GM18951 (cell line): Measurements from ENCODE around the gene COL1A2.

Experiments
- POLR2A ChIP-seq: IDR thresholded peaks from 4 replicates; pipeline ENCODE4 v1.6.1; 2011; ENCODE audit warnings: mild to moderate bottlenecking; ENCODE audit not compliant: insufficient read length, insufficient read depth; ENCODE audit errors: extremely low read depth
- in situ Hi-C: fragments of 300-500 bp; cut with MboI; formaldehyde crosslinking; loops from one replicate; pipeline ENCODE4 v1.12.0; 2022; ENCODE audit warnings: low sequenced_read_pairs, mixed read lengths, inconsistent platforms; ENCODE audit not compliant: unreplicated experiment

Gene COL1A2

DNA sequence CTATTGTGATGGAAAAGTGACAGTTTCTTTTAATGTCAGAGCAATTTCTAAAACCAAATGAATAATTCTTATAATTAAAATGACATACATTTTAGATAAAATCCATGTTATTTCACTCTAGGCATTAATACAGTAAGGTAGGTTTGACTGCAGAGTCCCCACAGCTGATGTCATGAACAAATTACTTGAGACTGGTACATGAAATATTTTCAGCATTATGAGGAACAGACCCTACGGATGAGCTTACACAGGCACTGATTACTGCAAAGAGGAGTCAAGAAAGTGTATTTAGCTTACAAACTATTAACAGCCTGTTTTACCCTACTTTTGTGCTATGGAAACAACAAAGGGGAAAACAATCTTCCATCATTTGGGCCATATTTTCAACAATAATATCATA is 8.9 kb downstream of the COL1A2 start:
- no peak for TF ChIP-seq POLR2A
- in situ Hi-C loops, result no loop called here

DNA sequence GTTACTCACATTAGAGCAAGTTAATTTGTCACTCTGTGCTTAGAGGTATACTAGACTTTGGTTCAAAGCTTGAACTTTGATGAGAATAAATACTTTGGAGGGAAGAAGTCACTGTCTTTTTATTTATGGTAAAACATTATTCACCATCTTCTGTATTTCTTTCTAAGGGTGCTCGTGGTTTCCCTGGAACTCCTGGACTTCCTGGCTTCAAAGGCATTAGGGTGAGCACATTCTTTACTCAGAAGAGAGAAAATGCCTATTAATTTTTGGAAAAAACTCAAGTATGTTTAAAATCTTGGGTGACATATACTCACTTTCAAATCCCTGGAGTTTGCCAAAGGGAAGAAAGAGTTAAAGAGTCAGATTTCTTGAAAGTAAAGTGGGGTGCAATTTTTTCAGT is 10.8 kb downstream of the COL1A2 start:
- in situ Hi-C loops, result no loop called here
- TF ChIP-seq POLR2A, result no peak

GRCh38 chr7:94406696-94407095 is 12.0 kb downstream of the COL1A2 start:
- in situ Hi-C loops, result no loop called here
- no peak for TF ChIP-seq POLR2A

DNA sequence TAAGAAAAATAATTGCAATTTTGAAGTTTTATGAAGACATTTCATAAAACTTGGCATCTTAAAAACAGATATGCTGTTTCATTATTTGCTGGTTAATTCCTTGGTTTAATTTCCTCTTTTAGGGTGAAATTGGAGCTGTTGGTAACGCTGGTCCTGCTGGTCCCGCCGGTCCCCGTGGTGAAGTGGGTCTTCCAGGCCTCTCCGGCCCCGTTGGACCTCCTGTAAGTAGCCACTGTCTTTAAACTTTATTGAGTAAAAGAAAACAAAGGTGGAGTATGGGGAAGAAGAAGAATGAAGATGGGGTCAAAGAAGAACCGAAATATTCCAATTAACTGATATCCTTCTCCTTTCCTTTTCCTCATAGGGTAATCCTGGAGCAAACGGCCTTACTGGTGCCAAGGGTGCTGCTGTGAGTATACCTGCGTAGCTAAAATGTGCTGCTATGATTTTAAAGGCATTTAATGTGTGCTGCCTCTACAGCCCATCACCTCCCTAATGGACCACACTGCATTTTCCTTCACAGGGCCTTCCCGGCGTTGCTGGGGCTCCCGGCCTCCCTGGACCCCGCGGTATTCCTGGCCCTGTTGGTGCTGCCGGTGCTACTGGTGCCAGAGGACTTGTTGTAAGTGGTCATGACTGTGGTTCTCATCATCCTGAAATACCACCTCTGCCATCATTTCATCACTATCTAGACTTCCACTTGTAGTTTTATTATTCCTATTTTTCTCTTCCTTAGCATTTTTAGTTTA is 14.7 kb downstream of the COL1A2 start:
- TF ChIP-seq POLR2A, result no peak
- in situ Hi-C loops, result no loop called here

DNA sequence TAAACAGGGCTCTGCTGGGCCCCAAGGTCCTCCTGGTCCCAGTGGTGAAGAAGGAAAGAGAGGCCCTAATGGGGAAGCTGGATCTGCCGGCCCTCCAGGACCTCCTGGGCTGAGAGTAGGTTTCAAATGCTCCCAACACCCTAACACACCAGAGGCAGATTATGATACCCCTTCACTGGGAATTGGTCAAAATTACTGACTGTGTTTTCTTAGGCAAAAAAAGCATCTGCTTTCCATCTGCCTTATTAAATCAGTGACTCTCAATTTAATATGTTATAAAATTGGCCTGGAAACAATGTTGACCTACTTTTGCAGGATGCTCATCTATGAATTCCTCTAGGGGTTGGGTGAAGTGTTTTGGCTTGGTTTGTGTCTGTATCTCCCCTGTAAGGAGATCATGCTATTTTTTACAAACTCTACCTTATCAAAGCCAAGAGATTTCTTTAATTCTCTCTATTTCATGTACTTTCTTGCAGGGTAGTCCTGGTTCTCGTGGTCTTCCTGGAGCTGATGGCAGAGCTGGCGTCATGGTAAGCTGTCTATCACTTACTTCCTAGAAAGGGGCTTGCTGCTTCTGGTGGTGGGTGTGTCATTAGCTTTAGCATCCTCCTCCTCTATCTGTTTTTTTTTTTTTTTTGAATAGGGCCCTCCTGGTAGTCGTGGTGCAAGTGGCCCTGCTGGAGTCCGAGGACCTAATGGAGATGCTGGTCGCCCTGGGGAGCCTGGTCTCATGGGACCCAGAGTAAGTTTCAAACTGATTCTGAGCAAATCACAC is 15.9 kb downstream of the COL1A2 start:
- in situ Hi-C loops, result no loop called here
- TF ChIP-seq POLR2A, result no peak

- no peak for TF ChIP-seq POLR2A
- in situ Hi-C loops, result no loop called here
These were observed 16.4 kb downstream of the COL1A2 start for GRCh38 chr7:94411188-94411466.

DNA sequence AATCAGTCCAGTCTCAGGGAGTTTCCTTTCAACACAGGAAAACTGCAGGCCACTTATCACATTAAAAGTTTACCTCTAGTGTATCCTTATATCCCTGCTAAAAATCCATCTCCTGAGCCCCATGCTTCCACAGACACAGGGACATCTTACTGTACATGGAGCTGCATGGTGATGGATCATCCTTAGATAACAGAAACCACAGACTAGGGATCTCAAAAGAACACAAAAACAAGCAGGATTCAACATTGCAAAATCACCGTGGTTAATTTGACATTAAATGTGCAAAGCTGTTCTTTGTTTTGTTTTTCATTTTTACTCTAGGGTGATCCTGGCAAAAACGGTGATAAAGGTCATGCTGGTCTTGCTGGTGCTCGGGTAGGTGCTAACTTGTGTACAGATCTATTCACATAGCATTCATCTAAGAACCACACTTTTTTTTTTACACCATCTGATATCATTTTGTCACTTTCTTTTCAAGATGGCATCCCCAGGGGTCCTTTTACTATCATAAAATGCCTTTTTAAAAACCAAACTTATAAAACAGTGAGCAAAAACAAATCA is 18.1 kb downstream of the COL1A2 start:
- no peak for TF ChIP-seq POLR2A
- in situ Hi-C loops, result no loop called here

- in situ Hi-C loops, result no loop called here
- no peak for TF ChIP-seq POLR2A
These were observed 19.8 kb downstream of the COL1A2 start for GRCh38 chr7:94414481-94414880.

DNA sequence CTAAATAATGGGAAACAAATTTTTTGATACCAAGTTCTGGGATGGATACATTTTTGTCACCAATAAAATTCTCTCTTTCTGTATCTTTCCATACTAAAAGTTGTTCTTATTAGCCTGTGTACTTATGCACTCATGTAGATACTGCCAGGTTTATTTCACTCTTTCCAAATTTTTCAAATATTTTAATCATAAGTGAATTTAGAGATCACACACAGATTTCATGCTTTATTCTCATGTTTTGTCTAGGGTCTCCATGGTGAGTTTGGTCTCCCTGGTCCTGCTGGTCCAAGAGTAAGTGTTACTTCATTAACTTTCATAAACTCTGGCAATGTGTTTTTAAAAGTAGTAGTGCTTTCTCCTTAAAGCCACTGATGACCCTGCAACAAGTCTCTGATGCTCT is 20.3 kb downstream of the COL1A2 start:
- in situ Hi-C loops, result no loop called here
- no peak for TF ChIP-seq POLR2A

- in situ Hi-C loops, result no loop called here
- no peak for TF ChIP-seq POLR2A
These were observed 22.6 kb downstream of the COL1A2 start for GRCh38 chr7:94417306-94417705.

GRCh38 chr7:94417901-94418300 is 23.2 kb downstream of the COL1A2 start:
- in situ Hi-C loops, result no loop called here

DNA sequence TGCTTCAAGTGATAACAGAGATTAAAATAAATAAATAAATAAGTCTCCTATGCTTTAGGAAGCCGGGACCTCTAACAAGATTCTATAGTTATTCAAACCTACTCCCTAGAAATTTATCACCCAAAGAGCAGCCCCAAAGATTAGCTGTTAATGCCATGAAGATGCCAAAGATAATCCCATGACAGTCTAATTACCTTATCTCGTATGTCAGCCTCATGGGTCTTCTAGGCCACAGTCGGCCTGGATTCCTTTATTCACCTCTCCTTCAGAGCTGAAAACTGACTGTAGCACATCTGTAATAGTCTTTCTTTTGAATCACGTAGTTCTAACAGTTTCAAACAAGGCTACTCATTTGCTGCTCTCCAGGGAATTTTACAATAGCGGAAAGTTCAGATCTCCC is 24.2 kb downstream of the COL1A2 start:
- no peak for TF ChIP-seq POLR2A
- in situ Hi-C loops, result no loop called here

More at GRCh38 chr7:94417901-94418300, 23.2 kb downstream of the COL1A2 start:
- no peak for TF ChIP-seq POLR2A

DNA sequence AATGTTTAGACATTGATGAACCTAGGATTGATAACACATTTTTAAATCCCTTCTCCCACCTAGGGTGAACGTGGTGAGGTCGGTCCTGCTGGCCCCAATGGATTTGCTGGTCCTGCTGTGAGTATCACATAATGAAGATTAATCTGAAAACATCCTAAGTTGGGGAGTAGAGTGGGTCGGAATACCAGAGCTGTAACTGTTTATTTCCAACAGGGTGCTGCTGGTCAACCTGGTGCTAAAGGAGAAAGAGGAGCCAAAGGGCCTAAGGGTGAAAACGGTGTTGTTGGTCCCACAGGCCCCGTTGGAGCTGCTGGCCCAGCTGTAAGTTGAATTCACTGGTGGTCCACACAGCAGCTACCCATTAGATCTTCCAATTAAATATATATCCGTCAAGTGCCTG is 25.6 kb downstream of the COL1A2 start:
- TF ChIP-seq POLR2A, result no peak
- in situ Hi-C loops, result no loop called here

- in situ Hi-C loops, result no loop called here
- TF ChIP-seq POLR2A, result no peak
These were observed 27.0 kb downstream of the COL1A2 start for GRCh38 chr7:94421681-94422080.
